ENCODE measurements around the gene RPAP2.

GRCh38 chr1:92259350-92259749, 39.5 kb upstream of the RPAP2 start:
- TF ChIP-seq EZH2 (IDR thresholded peaks at IDR 0.05; ENCODE audit: borderline replicate concordance, control insufficient read depth, low read depth, low read length) (no peak), PKNOX1 (IDR thresholded peaks at IDR 0.05) (no peak), PBX3 (IDR thresholded peaks at IDR 0.05; ENCODE audit: insufficient replicate concordance, low read depth, low read length) (no peak), POLR2A (IDR thresholded peaks at IDR 0.05; ENCODE audit: low read depth, low read length) (no peak), MAX (IDR thresholded peaks at IDR 0.05; ENCODE audit: low read depth, low read length) (no peak), NBN (IDR thresholded peaks at IDR 0.05) (no peak), CHD4 (IDR thresholded peaks at IDR 0.05) (no peak), MEF2B (IDR thresholded peaks at IDR 0.05; ENCODE audit: partially characterized antibody, poor library complexity, severe bottlenecking) (no peak), CTCF (IDR thresholded peaks at IDR 0.05 in 2 of 3, conservative IDR thresholded peaks at IDR 0.05 in 1 of 3; ENCODE audit: control insufficient read depth in 2 of 3, extremely low read depth in 1 of 3, insufficient read depth in 1 of 3, low read depth in 3 of 3, low read length in 3 of 3) (no peak), EGR1 (IDR thresholded peaks at IDR 0.05; ENCODE audit: borderline replicate concordance in 1 of 2, low read depth in 2 of 2, low read length in 2 of 2) (no peak)
